RWPE2 (cell line): ENCODE measurements around the gene SLC30A2.
"Not testable (repeated sequence)": the region's sequence is repeated elsewhere in the genome, so short reads cannot be mapped to it uniquely, and the experiment has no call there.

Source experiments
- ATAC-seq: fragments of 200-7000 bp; cut with Tn5 transposase; 3 replicates; pipeline ENCODE4 v1.9.1; 2021; ENCODE audit warnings: low read depth
- DNase-seq: peaks from one replicate; pipeline ENCODE4 v3.0.0-alpha.2; 2020; ENCODE audit warnings: low spot score
- H3K27ac ChIP-seq: fragments of 450-650 bp; 2 replicates; pipeline ENCODE4 v1.5.1; 2017; ENCODE audit warnings: mild to moderate bottlenecking; ENCODE audit not compliant: poor library complexity, severe bottlenecking
- H3K27me3 ChIP-seq: fragments of 250-450 bp; sonication (Bioruptor Pico); 2 replicates; pipeline ENCODE4 v1.5.1; 2021; ENCODE audit warnings: mild to moderate bottlenecking, moderate library complexity; ENCODE audit not compliant: insufficient read depth, poor library complexity, severe bottlenecking
- H3K36me3 ChIP-seq: fragments of 250-450 bp; sonication (Bioruptor Pico); 2 replicates; pipeline ENCODE4 v1.5.1; 2020; ENCODE audit warnings: low read depth, mild to moderate bottlenecking, moderate library complexity
- H3K4me1 ChIP-seq: fragments of 250-450 bp; sonication (Bioruptor Pico); 2 replicates; pipeline ENCODE4 v1.5.1; 2021; ENCODE audit warnings: mild to moderate bottlenecking, moderate library complexity; ENCODE audit not compliant: insufficient read depth, poor library complexity, severe bottlenecking
- H3K4me3 ChIP-seq: fragments of 250-450 bp; sonication (Bioruptor Pico); 2 replicates; pipeline ENCODE4 v1.5.1; 2021; ENCODE audit warnings: mild to moderate bottlenecking, moderate library complexity; ENCODE audit not compliant: severe bottlenecking
- H3K9me3 ChIP-seq: fragments of 250-450 bp; sonication (Bioruptor Pico); 2 replicates; pipeline ENCODE4 v1.5.1; 2021; ENCODE audit warnings: mild to moderate bottlenecking, moderate library complexity; ENCODE audit not compliant: severe bottlenecking
- CTCF ChIP-seq: fragments of 450-650 bp; IDR thresholded peaks from one replicate; pipeline ENCODE4 v1.5.1; 2017; ENCODE audit warnings: mild to moderate bottlenecking, moderate library complexity; ENCODE audit not compliant: poor library complexity, severe bottlenecking

SLC30A2 gene

GRCh38 chr1:26045722-26046245 lies at the start of gene SLC30A2:
Gene SLC30A2 (minus strand): TSS chr1:26046118. CDS start chr1:26045896, 222 bp downstream.
- Histone ChIP-seq H3K4me3 (peak within 1 kb of the TSS; percentile 11), H3K27me3 (peaks cover 52% of the 10 kb centered on the region), H3K4me1 (no peaks in the 10 kb centered on the region), H3K36me3 (no peaks in the 10 kb centered on the region), H3K9me3 (no peaks in the 10 kb centered on the region), H3K27ac (no peak within 1 kb of the TSS)
- no peak for TF ChIP-seq CTCF
- no peak for DNase-seq
- peak; percentile 51 for ATAC-seq

GRCh38 chr1:26094677-26095383 lies 48.9 kb upstream of the SLC30A2 start:
- Histone ChIP-seq H3K36me3 (no peaks in the 10 kb centered on the region), H3K4me1 (peaks cover 14% of the 10 kb centered on the region), H3K27ac (no peak overlapping the region), H3K9me3 (no peaks in the 10 kb centered on the region), H3K27me3 (no peaks in the 10 kb centered on the region), H3K4me3 (no peak overlapping the region)
- DNase-seq (no peak), ATAC-seq (no peak)
- no peak for TF ChIP-seq CTCF

- Histone ChIP-seq H3K27ac (no peak overlapping the region), H3K36me3 (no peaks in the 10 kb centered on the region), H3K9me3 (no peaks in the 10 kb centered on the region), H3K27me3 (no peaks in the 10 kb centered on the region), H3K4me1 (peaks cover 14% of the 10 kb centered on the region), H3K4me3 (no peak overlapping the region)
- TF ChIP-seq CTCF: no peak
- ATAC-seq (no peak), DNase-seq (no peak)
These were observed 48.3 kb upstream of the SLC30A2 start for GRCh38 chr1:26094076-26094669.

- ATAC-seq, H3K27ac ChIP-seq, H3K36me3 ChIP-seq, DNase-seq, H3K9me3 ChIP-seq, H3K4me3 ChIP-seq, H3K27me3 ChIP-seq: not testable (repeated sequence)
- H3K4me1 ChIP-seq: peaks cover 14% of the 10 kb centered on the region
These were observed 47.7 kb upstream of the SLC30A2 start for GRCh38 chr1:26093569-26093968.

- Histone ChIP-seq H3K27ac (no peak overlapping the region), H3K27me3 (no peaks in the 10 kb centered on the region), H3K9me3 (no peaks in the 10 kb centered on the region), H3K36me3 (no peaks in the 10 kb centered on the region), H3K4me1 (peaks cover 11% of the 10 kb centered on the region), H3K4me3 (no peak overlapping the region)
- ATAC-seq (no peak), DNase-seq (no peak)
- no peak for TF ChIP-seq CTCF
These were observed 46.5 kb upstream of the SLC30A2 start for GRCh38 chr1:26092422-26092821.
